GM18873 (cell line): ENCODE data around the gene WBP1L.

ENCODE experiments used
- ATAC-seq: cut with Tn5 transposase; IDR thresholded peaks from one replicate; pipeline ENCODE4 v1.9.1; 2021; ENCODE audit warnings: mild to moderate bottlenecking, moderate library complexity, moderate number of reproducible peaks; ENCODE audit not compliant: unreplicated experiment, low FRiP score

The WBP1L gene

GRCh38 chr10:102776779-102777456 lies 33.2 kb downstream of the WBP1L start:
- ATAC-seq: no peak

DNA sequence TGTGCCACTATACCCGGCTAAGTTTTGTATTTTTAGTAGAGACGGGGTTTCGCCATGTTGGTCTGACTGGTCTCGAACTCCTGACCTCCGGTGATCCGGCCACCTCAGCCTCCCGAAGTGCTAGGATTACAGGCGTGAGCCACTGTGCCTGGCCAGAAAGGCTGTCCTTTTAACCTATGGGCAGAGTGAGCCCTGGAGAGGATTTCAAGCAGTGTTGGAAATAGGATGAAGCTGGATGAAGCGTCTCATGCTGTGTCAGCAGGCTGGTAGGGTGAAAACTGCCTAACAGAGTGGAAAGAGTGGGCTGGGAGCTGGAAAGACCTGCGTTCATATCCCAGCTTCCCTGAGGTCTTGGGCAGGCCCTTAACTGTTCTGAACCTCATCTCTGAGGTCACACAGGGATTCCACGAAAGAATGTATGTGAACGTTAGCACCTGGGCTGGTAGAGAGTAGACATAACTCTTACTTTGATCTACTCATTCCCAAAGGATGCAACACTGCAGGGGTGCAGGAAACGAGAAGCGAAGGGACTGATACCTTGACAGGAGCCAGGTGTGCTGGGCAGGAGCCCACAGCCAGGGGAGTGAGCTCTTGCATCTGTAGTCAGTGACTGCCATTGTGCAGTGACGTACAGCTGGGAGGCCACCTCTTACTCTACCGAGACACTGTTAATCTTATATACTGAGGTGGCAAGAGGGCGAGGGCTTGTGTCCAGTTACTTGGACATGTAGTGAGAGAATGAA lies 34.1 kb downstream of the WBP1L start:
- no peak for ATAC-seq

- no peak for ATAC-seq
Observed at GRCh38 chr10:102778781-102779180, 35.0 kb downstream of the WBP1L start.

GRCh38 chr10:102779680-102780526 lies 36.2 kb downstream of the WBP1L start:
- ATAC-seq: no peak

- ATAC-seq: no peak
Observed at GRCh38 chr10:102780527-102780808, 36.7 kb downstream of the WBP1L start.

DNA sequence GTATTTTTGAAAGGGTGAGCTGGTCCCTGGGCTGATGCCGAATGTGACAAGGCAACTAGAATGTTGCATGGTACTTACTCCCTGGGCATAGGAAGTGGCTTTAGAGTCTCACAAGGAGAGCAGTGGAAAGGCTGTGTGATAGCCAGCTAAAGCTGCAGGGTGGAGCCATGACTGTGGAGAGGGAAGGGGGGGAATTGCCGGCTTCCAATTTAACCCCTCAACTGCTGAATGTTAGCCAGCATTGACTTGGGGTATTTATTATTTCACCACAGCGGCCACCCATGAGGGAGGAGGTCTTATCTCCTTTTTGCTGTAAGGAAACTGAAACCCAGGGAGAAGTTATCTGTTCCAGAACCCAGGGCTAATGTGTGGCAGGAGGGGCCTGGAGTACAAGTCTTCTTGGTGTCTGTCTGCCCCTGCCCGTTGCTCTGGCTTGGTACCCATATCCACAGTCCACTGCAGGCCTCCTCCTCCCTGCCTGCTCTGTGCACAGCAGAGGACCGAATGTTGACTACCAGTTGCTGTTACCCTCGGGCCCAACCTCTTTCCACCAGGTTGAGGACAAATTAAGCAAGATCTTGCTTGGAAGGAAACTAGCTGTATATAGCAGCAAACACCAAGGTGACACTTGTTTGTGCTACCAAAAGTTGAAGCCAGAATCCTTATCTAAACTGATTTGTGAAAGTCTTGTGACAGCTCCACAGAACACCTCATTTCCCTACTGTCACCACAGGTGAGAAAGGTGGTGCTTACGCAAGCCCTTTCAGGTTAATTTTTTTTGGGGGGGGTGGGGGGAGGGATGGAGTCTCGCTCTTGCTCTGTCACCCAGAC lies 37.6 kb downstream of the WBP1L start:
- ATAC-seq: no peak

DNA sequence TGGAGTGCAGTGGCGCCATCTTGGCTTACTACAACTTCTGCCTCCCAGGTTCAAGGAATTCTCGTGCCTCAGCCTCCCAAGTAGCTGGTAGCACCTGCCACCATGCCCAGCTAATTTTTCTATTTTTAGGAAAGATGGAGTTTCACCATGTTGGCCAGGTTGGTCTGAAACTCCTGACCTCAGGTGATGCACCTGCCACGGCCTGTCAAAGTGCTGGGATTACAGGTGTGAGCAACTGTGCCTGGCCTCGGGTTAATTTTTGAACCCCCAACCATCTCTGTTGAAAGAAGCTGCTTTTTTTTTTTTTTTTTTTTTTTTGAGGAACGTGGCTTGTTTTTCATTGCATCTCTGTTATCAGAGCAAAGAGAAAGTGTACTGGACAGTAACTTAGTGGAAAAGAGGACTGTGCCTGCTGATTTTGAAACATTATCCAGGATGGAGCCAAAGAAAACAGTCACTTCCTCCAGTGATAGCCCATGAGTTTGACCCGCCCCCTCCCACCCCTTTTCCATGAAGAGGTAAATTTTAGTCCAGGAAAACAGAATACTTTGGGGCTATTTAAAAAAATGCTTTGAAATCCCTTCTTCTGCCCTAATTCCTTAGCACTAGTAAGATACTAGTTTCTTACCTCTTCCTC lies 38.3 kb downstream of the WBP1L start:
- no peak for ATAC-seq

DNA sequence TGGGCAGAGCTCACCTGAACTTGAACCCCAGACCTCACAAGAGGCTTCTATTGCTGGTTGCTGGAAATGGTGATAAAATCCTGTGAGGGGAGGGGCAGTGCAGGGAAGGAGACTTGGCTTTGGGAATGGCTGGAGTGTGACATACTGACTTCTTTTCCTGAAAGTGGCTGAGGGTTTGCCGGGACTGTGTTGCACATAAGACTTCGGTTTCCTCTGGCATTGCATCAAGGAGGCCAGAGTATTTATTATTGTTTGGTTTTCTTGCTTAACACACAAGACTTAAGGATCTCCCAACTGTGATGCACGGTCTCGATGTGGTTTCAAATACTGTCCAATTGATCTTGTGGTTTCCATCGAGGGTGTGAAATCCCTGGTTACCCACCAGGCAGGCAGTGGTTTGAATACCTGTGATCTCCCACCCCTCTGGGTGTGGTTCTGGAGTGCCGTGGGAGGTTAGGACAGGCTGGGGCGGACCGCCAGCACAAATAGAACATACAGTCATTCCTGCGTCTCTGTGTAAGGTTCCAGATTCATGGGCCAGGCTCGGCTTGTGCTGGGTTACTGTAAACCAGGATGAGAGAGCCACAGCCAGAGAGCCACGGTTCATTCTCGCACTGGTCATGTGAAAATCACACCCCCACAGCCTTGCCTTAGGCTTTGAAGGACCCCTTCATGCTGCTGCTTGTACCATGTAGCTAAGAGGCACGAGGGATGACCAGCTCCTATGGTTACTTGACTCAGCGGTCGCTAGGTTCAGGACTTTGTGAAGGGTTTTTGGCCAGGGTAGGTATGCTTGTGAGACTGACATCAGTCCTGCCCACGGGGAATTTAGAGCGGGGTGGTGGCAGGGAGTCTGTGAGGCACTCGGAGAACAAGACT lies 39.2 kb downstream of the WBP1L start:
- no peak for ATAC-seq

GRCh38 chr10:102783568-102783967 lies 39.8 kb downstream of the WBP1L start:
- no peak for ATAC-seq

DNA sequence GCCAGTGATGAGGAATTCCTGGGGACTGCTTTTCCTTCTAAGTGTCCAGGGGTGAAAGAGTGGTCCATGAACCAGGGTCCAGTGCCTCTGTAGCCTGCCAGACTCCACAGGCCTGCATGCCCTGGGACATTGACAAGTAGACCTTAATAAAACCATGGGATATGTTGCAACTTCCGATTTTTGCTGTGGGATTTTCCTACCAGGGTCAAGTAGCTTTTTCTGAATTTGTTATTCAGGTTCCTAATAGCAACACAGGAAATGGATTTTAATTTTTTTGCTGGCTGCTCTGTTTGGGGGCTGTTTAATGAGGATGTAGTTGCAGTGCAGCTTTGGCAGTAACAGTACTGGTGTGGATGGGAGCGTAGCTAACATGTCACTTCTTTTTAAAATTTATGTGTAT lies 42.1 kb downstream of the WBP1L start:
- no peak for ATAC-seq

DNA sequence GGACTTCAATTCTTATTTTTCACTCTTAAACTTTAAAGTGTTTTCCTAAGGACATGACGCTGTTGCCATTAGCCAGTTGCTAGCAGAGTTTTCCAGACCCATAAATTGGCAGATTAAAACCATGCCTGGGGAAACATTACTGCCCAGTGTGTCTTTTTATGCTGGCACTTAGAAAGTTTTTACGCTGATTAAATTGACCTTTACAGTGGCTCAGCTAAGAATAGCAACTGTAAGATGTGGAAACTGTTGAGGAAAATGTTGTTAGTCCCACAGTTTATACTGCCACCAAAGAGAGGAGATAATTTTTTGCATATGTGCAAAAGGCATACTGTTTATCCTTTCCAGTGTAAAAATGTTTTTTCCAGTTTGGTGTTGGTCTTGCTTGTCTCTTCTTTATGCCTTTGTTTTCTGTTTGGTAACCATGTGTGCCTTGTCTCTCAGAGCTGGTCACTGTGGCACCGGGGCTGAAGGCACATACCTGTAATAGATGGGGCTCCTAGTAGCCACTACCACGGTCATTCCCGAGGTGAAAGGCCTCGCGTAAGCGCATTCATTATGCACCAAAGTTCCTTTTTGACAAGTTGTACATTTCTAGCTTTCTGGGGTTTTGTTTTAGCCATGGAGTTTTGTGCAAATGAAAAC lies 48.1 kb downstream of the WBP1L start:
- no peak for ATAC-seq

- ATAC-seq: no peak
Observed at GRCh38 chr10:102795453-102796406, 52.0 kb downstream of the WBP1L start.

GRCh38 chr10:102796407-102797176 lies 52.8 kb downstream of the WBP1L start:
- peak; percentile 68 for ATAC-seq

GRCh38 chr10:102799691-102800471 lies 56.1 kb downstream of the WBP1L start:
- ATAC-seq: no peak

GRCh38 chr10:102800611-102801335 lies 57.0 kb downstream of the WBP1L start:
- no peak for ATAC-seq
